Measurements from ENCODE around the gene PSMC3.

Gene PSMC3

DNA sequence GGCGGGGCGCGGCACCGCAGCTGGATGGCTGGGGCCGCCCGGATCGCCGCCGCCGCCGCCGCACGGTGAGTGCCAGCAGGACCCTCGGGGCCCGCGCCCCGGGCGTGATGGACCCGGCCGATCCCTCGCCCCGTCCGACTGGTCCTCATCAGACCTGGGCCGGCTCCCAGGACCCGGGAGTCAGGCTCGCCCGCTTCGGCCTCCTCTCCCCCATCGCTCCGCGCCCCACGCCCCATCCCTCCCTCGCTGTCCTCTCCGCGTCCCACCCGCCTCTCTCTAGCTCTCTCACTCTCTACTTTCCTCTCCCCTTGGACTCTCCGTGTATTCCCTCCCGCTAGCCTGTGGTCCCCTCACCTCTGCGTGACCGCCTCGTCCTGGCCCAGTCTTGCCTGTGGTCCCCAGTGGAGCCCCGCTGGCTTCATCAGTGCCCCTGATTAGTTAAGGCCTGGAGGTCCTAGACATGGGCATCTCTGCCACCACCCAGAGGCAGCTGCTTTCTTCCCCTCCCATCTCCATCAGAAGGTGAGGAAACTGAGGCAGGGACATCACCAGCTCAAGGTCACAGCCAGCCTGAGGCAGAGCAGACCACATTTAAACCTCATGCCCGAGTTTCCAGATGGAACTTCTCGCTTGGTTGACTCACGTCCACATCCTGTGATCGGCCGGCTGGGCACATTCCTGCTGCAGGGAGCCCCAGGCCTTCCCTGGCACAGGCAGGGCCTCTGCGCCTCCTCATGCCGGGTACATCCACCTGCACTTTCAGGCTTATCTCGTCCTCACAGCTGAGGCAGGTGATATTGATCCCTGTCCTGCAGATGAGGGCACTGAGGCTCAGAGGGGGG is 17.4 kb downstream of the PSMC3 start:
- Histone ChIP-seq H2AK5ac (ENCODE audit: low read length) (peak overlapping the region; percentile 96), H3K4me3 (ENCODE audit: low read length) (peak overlapping the region; percentile 92), H3K27me3 (ENCODE audit: insufficient read depth, low read length, poor library complexity) (no peaks in the 10 kb centered on the region), H4K8ac (ENCODE audit: low read depth, low read length) (no peak overlapping the region), H3K27ac (ENCODE audit: low read depth, low read length) (peak overlapping the region; percentile 64), H3K79me1 (ENCODE audit: low read length) (peaks cover 4% of the 10 kb centered on the region), H3K4ac (ENCODE audit: low read depth, low read length) (no peak overlapping the region), H2BK120ac (ENCODE audit: low read depth, low read length) (no peak overlapping the region), H3K23ac (ENCODE audit: low read length) (peak overlapping the region; percentile 29), H3K56ac (ENCODE audit: low read length) (peak overlapping the region; percentile 100), H3K9ac (ENCODE audit: low read length) (peak overlapping the region; percentile 98), H3K4me1 (ENCODE audit: control insufficient read depth, low read depth, low read length) (peaks cover 5% of the 10 kb centered on the region), H2BK15ac (replicated peaks; ENCODE audit: low read depth) (no peak overlapping the region), H3K18ac (ENCODE audit: low read length) (peak overlapping the region; percentile 41), H4K5ac (ENCODE audit: low read length) (peak overlapping the region; percentile 49), H3K4me2 (ENCODE audit: low read length) (peak overlapping the region; percentile 98), H3K36me3 (ENCODE audit: control insufficient read depth, insufficient read depth, low read length) (no peaks in the 10 kb centered on the region), H2BK5ac (ENCODE audit: low read length) (peak overlapping the region; percentile 44), H3K79me2 (ENCODE audit: control insufficient read depth, insufficient read depth, low read length) (no peaks in the 10 kb centered on the region)
- WGBS (ENCODE audit: extremely low coverage, insufficient coverage, low lambda C conversion rate): no CpG with 5 or more reads among the region's 50 CpGs
- peak; percentile 46 for DNase-seq

DNA sequence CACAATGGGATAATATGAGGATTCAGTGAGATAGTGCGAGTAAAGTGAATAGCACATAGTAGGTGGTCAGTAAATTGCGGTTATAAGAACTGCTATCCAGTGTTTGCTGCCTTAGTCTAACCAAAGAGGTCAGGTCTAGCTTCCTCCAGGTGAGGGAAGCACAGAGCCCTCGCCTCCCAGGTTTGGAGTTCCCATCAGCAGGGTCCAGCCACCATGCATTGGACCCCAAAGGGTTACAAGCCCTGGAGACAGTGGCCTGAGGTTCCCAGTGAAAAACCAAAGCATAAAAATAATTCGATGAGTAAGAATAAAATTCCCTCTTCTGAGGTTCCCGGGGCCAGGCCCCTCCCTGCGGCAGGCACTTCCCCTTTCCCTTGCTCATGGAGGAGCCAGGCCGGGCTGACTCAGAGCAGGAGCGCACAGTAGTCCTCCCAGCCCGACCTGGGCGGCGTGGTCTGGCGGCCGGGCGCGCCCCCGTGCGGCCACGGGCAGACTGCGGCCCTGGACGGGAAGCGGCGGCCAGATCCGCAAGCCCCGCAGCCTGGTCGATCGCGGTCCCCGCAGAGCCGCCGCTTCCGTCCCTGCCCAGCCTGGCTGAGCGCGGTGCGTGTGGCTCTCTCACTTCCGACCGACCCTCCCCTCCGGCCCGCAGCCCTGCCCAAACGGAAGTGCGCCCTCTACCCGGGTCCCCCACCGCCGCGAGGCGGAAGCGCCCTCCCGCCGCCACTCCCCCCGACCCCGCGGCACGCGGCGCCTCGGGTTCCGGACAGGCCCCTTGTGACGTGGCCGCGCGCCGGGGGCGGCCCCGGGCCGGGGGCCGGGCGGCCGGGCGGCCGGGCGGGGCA is 18.3 kb downstream of the PSMC3 start, which contains the start of gene SLC39A13:
Gene SLC39A13, plus strand, starts transcription at position 845 of the 845 bp plus-strand sequence. CDS start 1,505 bp downstream, outside the sequence.
- peak; percentile 97 for DNase-seq
- peak within 1 kb of the TSS; percentile 100 for H3K56ac ChIP-seq (ENCODE audit: low read length)
- peak within 1 kb of the TSS; percentile 96 for H2AK5ac ChIP-seq (ENCODE audit: low read length)
- peak within 1 kb of the TSS; percentile 49 for H3K4ac ChIP-seq (ENCODE audit: low read depth, low read length)
- H3K79me2 ChIP-seq (ENCODE audit: control insufficient read depth, insufficient read depth, low read length): no peaks in the 10 kb centered on the region
- H3K4me2 ChIP-seq (ENCODE audit: low read length): peak within 1 kb of the TSS; percentile 98
- peak within 1 kb of the TSS; percentile 98 for H3K9ac ChIP-seq (ENCODE audit: low read length)
- peaks cover 4% of the 10 kb centered on the region for H3K79me1 ChIP-seq (ENCODE audit: low read length)
- peak within 1 kb of the TSS; percentile 29 for H3K23ac ChIP-seq (ENCODE audit: low read length)
- no peak within 1 kb of the TSS for H2BK120ac ChIP-seq (ENCODE audit: low read depth, low read length)
- peak within 1 kb of the TSS; percentile 86 for H3K27ac ChIP-seq (ENCODE audit: low read depth, low read length)
- H2BK5ac ChIP-seq (ENCODE audit: low read length): peak within 1 kb of the TSS; percentile 44
- H3K4me3 ChIP-seq (ENCODE audit: low read length): peak within 1 kb of the TSS; percentile 92
- no CpG with 5 or more reads among the region's 70 CpGs for WGBS (ENCODE audit: extremely low coverage, insufficient coverage, low lambda C conversion rate)
- no peaks in the 10 kb centered on the region for H3K27me3 ChIP-seq (ENCODE audit: insufficient read depth, low read length, poor library complexity)
- no peak within 1 kb of the TSS for H2BK15ac ChIP-seq (replicated peaks; ENCODE audit: low read depth)
- H3K18ac ChIP-seq (ENCODE audit: low read length): peak within 1 kb of the TSS; percentile 62
- H4K5ac ChIP-seq (ENCODE audit: low read length): peak within 1 kb of the TSS; percentile 49
- no peak within 1 kb of the TSS for H4K8ac ChIP-seq (ENCODE audit: low read depth, low read length)
- H3K4me1 ChIP-seq (ENCODE audit: control insufficient read depth, low read depth, low read length): peaks cover 5% of the 10 kb centered on the region
- no peaks in the 10 kb centered on the region for H3K36me3 ChIP-seq (ENCODE audit: control insufficient read depth, insufficient read depth, low read length)

DNA sequence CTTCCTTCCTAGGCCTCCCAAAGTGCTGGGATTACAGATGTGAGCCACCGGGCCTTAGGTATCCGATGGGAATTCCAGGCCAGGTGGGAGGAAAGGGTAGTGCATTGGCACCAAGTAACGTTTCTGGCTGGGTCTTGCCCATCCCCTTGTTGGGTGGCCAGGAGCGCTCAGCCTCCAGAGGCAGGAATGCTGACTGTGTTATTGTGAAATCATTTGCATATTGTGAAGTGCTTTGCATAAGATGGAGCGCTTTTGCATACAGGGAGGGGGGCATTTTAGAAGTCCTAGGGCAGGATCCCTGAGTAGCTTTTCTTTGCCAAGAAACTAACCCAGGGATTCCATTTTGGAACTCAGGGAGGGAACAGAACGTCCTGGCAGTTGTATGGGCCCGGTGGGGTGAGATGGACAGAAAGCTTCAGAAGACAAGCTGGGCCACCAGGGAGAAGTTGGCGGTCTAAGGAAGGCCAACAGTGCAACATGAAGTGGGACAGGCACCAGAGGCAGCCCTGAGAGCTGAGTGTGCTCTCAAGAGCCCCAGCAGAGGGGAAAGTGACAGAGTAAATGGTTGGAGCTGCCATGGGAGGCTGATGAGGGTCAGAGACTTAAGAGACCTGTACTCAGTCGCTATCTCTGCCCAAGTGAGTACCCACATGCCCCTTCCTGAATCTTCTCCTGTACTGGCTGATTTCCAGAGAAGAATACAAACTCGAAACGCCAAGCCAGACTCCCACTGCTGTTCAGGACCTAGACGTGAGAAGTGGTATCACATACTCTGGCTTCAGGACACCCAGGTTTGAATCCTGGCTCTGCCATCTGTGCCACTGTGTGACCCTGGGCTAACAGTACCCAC is 19.1 kb downstream of the PSMC3 start:
- Histone ChIP-seq H3K4me3 (ENCODE audit: low read length) (peak overlapping the region; percentile 42), H3K36me3 (ENCODE audit: control insufficient read depth, insufficient read depth, low read length) (no peaks in the 10 kb centered on the region), H3K18ac (ENCODE audit: low read length) (no peak overlapping the region), H2AK5ac (ENCODE audit: low read length) (no peak overlapping the region), H2BK5ac (ENCODE audit: low read length) (peak overlapping the region; percentile 0), H2BK120ac (ENCODE audit: low read depth, low read length) (no peak overlapping the region), H3K4me2 (ENCODE audit: low read length) (peak overlapping the region; percentile 65), H3K56ac (ENCODE audit: low read length) (peak overlapping the region; percentile 85), H3K79me1 (ENCODE audit: low read length) (peaks cover 4% of the 10 kb centered on the region), H4K8ac (ENCODE audit: low read depth, low read length) (no peak overlapping the region), H3K27ac (ENCODE audit: low read depth, low read length) (peak overlapping the region; percentile 86), H3K27me3 (ENCODE audit: insufficient read depth, low read length, poor library complexity) (no peaks in the 10 kb centered on the region), H3K4me1 (ENCODE audit: control insufficient read depth, low read depth, low read length) (peaks cover 5% of the 10 kb centered on the region), H2BK15ac (replicated peaks; ENCODE audit: low read depth) (no peak overlapping the region), H3K4ac (ENCODE audit: low read depth, low read length) (peak overlapping the region; percentile 49), H4K5ac (ENCODE audit: low read length) (no peak overlapping the region), H3K9ac (ENCODE audit: low read length) (peak overlapping the region; percentile 75), H3K79me2 (ENCODE audit: control insufficient read depth, insufficient read depth, low read length) (no peaks in the 10 kb centered on the region), H3K23ac (ENCODE audit: low read length) (no peak overlapping the region)
- DNase-seq: peak; percentile 60
- WGBS (ENCODE audit: extremely low coverage, insufficient coverage, low lambda C conversion rate): no CpG with 5 or more reads among the region's 12 CpGs

DNA sequence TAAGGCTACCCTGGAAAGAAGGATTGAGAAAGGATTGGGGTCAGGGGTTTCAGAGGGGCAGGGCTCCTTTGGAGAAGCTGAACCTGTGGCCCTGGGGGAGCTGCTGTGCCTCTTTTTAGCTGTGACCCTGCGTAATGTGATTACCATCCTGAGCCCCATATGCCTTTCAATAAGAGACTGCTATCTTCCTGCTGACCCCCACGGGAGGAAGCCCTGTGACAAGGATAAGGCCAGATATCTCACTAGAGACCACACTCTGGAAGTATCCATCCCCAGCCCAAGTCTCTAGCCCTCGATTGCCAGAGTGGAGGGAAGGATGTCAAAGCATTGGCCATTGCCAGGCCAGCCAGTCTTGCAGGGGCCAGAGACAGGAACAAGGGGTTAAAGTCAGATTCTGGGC is 22.7 kb downstream of the PSMC3 start:
- Histone ChIP-seq H3K4ac (ENCODE audit: low read depth, low read length) (no peak overlapping the region), H3K9ac (ENCODE audit: low read length) (no peak overlapping the region), H3K79me2 (ENCODE audit: control insufficient read depth, insufficient read depth, low read length) (no peaks in the 10 kb centered on the region), H3K27me3 (ENCODE audit: insufficient read depth, low read length, poor library complexity) (no peaks in the 10 kb centered on the region), H3K4me1 (ENCODE audit: control insufficient read depth, low read depth, low read length) (peaks cover 5% of the 10 kb centered on the region), H3K27ac (ENCODE audit: low read depth, low read length) (no peak overlapping the region), H2BK15ac (replicated peaks; ENCODE audit: low read depth) (no peak overlapping the region), H2AK5ac (ENCODE audit: low read length) (no peak overlapping the region), H4K5ac (ENCODE audit: low read length) (no peak overlapping the region), H3K23ac (ENCODE audit: low read length) (no peak overlapping the region), H3K36me3 (ENCODE audit: control insufficient read depth, insufficient read depth, low read length) (no peaks in the 10 kb centered on the region), H2BK5ac (ENCODE audit: low read length) (peak overlapping the region; percentile 16), H3K4me2 (ENCODE audit: low read length) (no peak overlapping the region), H3K56ac (ENCODE audit: low read length) (peak overlapping the region; percentile 53), H3K4me3 (ENCODE audit: low read length) (no peak overlapping the region), H3K79me1 (ENCODE audit: low read length) (no peaks in the 10 kb centered on the region), H2BK120ac (ENCODE audit: low read depth, low read length) (no peak overlapping the region), H4K8ac (ENCODE audit: low read depth, low read length) (no peak overlapping the region), H3K18ac (ENCODE audit: low read length) (no peak overlapping the region)
- no CpG with 5 or more reads among the region's 3 CpGs for WGBS (ENCODE audit: extremely low coverage, insufficient coverage, low lambda C conversion rate)
- DNase-seq: no peak

DNA sequence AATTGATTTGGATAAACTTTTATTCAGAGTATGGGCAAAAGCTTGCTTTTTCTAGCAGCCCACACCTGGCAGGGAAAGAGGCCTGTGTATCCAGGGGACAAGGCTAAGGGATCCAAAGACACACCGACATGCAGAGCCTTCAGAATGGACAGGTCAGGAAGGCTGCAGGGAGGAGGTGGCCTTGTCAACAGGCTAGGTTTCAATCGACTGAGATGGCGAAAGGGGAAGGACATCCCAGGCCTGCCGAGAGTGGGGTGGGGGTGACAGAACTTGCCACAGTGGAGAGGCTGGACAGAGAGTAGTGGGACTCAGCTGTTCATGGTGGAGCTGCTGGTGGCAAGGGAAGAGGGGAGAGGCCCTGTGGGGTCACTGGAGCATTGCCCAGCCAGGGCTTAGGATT is 23.1 kb downstream of the PSMC3 start:
- Histone ChIP-seq H3K79me1 (ENCODE audit: low read length) (no peaks in the 10 kb centered on the region), H3K56ac (ENCODE audit: low read length) (peak overlapping the region; percentile 0), H3K9ac (ENCODE audit: low read length) (no peak overlapping the region), H3K4me3 (ENCODE audit: low read length) (no peak overlapping the region), H2BK120ac (ENCODE audit: low read depth, low read length) (no peak overlapping the region), H2AK5ac (ENCODE audit: low read length) (no peak overlapping the region), H2BK5ac (ENCODE audit: low read length) (no peak overlapping the region), H3K79me2 (ENCODE audit: control insufficient read depth, insufficient read depth, low read length) (no peaks in the 10 kb centered on the region), H4K8ac (ENCODE audit: low read depth, low read length) (no peak overlapping the region), H3K4me2 (ENCODE audit: low read length) (no peak overlapping the region), H2BK15ac (replicated peaks; ENCODE audit: low read depth) (no peak overlapping the region), H3K27ac (ENCODE audit: low read depth, low read length) (no peak overlapping the region), H3K36me3 (ENCODE audit: control insufficient read depth, insufficient read depth, low read length) (no peaks in the 10 kb centered on the region), H3K27me3 (ENCODE audit: insufficient read depth, low read length, poor library complexity) (no peaks in the 10 kb centered on the region), H3K4ac (ENCODE audit: low read depth, low read length) (no peak overlapping the region), H3K4me1 (ENCODE audit: control insufficient read depth, low read depth, low read length) (peaks cover 8% of the 10 kb centered on the region), H3K23ac (ENCODE audit: low read length) (no peak overlapping the region), H4K5ac (ENCODE audit: low read length) (no peak overlapping the region), H3K18ac (ENCODE audit: low read length) (no peak overlapping the region)
- DNase-seq: no peak
- no CpG with 5 or more reads among the region's 4 CpGs for WGBS (ENCODE audit: extremely low coverage, insufficient coverage, low lambda C conversion rate)

Data from mesendoderm (in vitro differentiated cells).